ENCODE results near the gene CD247.
A peak's percentile ranks its signal among the peaks of the same experiment; 100 is the strongest.

Gene CD247

DNA sequence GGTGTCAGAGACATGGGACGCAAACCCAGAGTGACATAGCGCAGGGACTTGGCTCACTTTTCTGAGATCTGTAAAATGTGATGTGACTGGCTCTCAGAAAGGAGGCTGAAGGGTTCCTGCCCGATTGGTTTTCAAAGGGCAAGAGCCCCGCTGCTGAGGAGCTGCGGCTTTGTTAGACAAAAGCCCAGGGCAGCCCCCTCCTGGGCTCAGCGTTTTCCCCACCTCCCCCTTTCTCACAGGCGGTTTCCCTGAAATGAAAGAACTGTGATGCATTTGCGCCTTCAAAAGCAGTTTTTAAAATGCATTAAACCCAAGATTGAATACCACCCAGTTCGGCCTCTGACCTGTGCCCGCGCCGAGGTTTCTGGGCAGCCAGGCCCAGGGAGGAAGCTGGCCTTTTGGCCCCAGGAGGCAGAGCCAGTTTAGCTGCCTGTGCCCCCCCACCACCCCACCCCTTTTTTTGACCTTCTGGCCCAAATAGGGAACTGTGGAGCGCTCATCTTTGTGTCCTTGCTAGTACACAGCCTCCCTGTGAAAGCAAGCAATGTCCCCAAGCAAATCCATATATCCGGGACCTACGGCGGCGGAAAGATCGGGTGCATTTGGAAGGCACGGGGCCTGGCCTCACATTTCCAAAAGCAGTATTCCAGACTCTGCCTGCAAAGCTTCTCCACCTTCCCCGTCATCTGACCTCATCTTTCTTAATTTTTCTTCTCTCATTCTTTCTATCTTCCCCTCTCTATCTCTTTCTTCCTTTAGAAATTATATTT, 28.6 kb downstream of the CD247 start:
- DNase-seq (ENCODE audit: low read depth): no peak

DNA sequence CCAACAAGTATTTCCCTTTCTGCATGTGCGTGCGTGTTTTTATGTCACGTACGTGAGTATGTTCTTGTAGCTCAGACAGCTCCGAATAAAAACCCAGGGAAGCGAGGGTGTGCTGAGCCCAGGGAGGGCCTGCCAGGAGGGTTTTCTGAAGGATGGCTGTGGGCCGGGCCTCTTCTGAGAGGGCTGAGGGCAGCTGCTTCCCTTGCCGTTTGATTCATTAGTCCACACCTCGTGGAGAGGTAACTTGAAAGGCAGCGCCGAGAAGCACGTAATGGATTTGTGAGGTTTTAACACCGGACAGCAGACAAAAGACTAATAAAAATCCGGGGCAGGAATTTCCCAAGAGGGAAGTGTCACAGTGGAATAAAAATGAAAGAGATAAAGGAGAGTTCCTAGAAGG, 29.5 kb downstream of the CD247 start:
- DNase-seq (ENCODE audit: low read depth): no peak

DNA sequence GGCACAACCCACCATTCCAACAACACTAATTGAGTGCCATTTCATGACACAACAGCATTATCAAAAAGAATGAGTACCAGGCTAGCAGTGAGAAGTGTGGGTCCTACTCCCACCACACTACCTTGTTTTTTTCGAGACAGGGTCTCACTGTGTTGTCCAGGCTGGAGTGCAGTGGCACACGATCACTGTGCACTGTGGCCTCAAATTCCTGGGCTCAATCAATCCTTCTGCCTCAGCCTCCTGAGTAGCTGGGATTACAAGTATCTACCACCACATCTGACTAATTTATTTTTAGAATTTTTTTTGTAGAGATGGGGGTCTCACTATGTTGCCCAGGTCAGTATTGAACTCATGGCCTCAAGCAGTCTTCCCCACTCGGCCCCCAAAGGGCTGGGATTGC, 30.7 kb downstream of the CD247 start:
- no peak for DNase-seq (ENCODE audit: low read depth)

DNA sequence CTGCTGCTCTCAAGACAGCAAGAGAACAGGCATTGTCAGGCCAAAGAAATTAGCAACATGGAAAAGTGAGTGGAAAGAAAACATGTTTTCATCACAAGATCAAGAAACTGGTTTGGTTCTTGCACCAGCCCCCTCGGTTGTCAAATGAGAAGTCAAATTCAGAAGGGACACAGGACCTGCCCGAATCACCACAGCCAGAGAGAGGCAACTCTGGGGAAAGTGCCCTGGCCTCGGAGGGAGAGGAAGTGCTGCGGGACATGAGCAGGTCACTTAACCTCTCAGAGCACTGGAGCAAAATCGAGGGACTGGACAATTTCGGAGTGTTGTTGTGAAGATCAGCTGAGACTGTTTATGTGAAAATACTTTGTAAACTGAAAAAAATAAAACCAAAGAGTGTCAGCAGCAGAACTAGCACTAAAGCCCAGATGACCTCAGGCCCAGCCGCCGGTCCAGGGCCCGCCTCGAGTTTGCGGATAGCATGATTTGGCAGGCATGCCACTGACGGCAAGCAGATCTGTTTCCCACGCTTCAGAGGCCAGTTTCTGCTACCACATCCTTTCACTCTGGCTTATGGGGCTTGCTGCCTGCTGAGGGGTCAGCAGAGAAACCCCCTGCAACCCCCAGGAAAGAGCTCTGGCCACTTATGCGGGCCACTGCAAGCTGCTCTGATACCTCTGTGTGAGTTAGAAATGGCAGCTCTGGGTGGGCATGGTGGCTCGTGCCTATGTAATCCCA, 32.1 kb downstream of the CD247 start:
- no peak for DNase-seq (ENCODE audit: low read depth)

DNA sequence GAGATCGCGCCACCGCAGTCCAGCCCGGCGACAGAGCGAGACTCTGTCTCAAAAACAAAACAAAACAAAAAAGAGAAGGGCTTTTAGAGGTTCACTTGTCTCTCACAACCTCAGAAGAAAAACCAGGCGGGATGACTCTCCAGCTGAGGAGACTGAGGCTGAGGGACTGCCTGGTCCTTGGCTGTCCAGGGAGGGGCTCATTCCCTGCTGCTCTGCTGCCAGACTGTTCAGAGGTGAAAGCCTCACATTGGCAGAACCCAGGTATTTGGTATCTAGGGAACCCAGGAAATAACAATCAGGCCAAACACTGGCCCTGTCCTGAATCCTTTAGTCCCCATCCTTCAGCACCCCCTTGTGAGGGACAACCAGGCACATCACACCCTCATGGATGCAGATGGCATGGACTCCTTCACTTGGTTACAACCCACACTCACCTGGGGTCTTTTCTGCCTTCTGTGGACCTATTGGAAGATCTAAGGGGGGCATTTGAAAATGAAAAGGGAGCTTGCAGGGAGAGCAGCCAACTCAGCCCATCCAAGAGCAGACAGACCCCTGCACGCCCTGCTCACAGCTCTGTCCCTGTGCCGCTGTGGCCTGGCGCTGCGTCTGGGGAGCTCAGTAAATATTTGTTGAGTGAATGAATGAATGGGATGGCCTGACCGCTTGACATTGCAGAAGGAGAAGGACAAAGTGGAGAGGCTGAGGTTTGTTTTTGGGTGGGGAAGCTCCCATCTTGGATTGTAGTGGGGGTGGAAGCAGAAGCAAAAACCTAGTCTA, 33.4 kb downstream of the CD247 start:
- DNase-seq (ENCODE audit: low read depth): no peak

DNA sequence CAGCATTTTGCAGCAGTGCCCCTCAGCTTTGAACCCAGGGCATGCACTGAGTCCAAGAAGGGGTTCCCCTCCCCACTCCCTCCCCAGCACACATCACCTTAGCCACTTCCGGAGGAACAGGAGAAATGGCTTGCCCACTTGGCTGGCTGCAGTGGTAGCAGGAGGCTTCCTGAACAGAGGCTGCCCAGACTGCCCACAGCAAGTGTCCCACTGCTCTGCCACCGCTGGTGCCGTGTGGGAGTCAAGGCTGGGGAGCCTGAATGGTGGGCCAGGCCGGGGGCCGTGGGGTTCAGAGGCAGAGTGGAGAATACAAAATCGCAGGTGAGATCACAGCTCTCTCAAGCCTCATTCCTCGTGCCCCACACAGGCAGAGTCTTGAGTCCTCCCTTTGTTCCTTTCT, 34.5 kb downstream of the CD247 start:
- no peak for DNase-seq (ENCODE audit: low read depth)

DNA sequence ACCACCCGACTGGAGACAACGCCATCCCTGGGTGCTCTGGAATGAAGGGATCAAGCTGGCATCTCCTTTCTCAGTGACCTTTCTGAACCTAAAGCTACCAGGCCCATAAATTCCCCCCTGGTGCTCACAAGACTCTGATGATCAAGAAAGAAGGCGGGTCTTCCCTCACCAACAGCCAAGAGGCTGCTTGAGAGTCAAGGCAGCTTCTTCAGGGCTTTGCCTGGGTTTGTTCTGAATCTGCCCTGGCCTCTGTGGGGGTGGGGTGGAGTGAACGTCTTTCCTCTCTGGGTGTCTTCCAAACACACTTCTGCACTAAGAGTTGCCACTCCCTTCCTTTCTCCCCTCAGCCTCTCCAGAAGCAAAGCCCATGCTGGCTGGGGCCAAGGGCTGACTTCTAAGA, 36.1 kb downstream of the CD247 start:
- DNase-seq (ENCODE audit: low read depth): no peak

DNA sequence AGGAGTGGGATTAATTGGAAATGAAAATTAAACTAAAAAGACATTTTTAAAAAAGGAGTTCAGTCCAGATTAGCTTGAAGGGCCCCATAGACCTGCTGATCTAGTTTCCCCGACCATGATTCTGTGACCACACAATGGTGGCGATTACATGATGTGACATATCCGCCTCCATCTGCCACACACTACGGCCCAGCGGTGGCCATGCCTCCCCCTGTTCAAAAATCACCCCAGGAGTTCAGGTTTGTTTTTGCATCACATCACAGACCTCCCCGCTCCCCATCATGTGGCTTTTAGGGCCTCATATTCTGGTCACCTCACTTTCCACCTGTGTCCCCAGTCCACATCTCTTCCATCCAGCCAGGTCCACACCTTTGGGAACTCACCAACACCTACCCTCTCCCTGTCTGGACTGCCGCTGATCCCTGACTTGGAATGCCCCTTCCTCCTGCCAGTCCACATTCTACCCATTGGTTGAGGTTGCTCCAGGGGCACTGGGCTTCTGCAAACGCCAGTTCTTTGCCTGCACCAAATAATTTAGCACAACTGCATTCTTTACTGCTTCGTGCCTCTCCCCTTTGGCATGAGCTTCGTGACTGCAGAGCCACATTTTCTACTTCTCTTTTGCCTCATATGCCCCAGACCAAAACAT, 38.9 kb downstream of the CD247 start:
- no peak for DNase-seq (ENCODE audit: low read depth)

DNA sequence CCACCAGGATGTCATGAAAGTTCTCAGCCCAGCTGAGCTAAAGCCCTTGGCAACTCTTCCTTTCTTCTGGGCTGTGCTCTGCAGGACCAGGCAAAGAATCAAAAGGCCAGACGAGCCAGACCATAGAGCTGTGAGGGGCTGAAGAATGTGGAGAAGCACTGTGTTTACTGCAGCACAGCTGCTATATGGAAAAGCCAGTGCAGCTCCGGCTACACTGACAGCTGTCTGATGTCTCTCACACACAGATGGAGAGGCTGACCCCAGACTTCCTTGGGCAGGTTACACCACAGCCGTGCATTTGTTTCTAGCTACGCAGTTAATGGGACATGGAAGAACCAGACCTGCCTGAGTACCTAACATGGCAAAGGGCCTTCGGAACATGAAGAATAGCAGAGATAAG, 40.3 kb downstream of the CD247 start:
- no peak for DNase-seq (ENCODE audit: low read depth)

DNA sequence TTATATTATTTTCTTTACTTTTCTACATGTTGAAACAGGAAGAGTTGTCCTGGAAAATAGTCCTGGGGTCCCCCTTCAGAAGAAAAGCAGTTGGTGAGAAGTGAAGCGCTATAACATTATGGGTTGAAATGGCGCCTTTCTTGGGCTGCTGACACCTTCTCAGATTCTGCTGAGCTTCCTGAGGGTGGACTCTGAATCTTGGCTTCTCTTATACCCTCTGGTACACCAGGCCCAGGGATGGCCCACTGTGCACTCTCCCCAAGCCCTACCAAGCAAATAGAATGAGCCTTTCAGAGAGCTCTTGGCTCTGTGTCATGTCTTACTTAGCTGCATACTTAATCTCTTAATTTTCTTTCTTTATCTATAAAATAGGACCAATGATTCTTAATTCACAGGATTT, 42.3 kb downstream of the CD247 start:
- DNase-seq (ENCODE audit: low read depth): no peak

DNA sequence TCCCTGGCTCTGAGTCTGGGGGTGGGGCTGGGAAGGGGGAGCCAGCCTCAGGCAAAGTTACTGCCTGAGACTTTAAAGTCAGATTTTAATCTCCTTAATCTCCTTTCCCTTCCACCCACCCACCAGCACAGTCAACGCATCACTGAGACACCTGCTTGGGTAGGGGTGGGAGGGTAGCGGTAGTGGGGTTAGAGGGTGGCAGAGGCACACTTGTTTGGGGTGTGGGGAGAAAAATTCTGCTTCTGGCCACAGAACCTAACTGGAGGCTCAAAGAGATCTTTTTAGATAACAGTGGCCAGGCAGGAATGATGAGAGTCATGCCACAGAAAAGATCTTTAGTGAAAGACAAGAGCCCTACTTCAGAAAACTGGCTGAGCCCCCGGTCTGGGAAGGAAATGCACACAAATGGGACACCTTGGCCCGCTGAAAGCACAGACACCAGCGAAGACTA, 44.1 kb downstream of the CD247 start:
- peak; percentile 29 for DNase-seq (ENCODE audit: low read depth)

DNA sequence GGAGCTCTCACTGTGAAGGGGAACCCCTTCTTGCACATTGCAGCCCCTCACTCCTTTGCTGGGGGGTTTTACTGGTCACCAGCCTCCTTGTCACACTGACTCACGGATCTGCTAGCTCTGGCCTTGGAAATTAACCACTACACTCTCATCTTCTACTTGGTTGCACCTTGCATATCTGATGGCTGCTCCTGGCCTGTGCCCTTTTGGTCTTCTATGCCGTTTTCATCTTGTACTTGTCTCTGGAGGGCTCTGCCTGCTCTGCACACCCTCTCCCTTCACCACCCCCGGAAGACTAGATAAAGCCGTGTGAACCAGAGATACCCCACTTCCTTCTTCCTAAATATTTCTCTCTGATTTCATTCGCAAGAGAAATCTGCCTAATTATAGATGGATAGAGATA, 44.6 kb downstream of the CD247 start:
- no peak for DNase-seq (ENCODE audit: low read depth)

DNA sequence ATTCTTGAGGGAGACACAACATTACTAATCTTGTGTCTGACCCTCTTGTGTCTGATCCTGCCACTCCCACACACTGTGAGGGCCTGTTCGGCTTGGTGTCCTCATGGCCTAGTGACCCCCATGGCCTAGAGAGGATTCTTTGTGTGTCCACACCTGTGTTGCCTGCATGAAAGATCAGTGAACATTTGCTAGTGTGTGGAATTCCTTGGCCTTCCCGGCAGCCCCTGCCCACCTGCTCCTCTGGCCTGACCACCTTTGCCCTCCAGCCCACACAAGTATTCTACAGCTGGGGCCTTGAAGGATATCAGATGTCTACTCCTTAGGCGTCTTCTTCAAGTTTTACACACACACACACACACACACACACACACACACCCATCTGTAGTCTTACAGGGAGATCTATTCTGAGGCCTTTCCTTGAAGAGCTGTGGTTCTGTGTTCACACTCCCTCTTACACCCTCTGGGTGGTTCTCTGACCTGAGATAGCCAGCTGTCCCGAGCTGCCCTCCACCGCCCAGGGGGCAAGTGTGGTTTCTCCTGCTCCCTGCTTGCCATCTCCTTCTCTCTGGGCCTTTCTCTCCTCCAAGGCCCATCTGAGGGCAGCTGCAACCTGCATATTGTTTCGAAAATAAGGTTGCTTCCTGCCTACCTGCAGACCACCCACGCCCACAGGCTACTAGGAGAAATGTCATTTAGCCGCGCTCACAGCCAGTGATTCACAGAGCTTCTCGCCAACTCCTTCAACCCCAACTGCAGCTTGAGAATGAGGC, 45.4 kb downstream of the CD247 start:
- no peak for DNase-seq (ENCODE audit: low read depth)

DNA sequence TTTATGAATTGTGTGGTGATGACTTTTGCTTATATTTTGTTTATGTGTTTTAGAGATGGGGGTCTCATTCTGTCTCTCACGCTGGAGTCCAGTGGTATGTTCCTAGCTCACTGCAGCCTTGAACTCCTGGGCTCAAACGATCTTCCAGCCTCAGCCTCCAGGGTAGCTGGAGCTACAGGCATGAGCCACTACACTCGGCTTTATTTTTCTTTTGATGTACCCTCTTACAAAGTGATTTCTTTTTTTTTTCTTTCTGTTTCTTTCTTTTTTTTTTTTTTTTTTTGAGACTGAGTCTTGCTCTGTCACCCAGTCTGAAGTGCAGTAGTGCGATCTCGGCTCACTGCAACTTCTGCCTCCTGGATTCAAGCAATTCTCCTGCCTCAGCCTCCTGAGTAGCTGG, 46.8 kb downstream of the CD247 start:
- DNase-seq (ENCODE audit: low read depth): no peak

DNA sequence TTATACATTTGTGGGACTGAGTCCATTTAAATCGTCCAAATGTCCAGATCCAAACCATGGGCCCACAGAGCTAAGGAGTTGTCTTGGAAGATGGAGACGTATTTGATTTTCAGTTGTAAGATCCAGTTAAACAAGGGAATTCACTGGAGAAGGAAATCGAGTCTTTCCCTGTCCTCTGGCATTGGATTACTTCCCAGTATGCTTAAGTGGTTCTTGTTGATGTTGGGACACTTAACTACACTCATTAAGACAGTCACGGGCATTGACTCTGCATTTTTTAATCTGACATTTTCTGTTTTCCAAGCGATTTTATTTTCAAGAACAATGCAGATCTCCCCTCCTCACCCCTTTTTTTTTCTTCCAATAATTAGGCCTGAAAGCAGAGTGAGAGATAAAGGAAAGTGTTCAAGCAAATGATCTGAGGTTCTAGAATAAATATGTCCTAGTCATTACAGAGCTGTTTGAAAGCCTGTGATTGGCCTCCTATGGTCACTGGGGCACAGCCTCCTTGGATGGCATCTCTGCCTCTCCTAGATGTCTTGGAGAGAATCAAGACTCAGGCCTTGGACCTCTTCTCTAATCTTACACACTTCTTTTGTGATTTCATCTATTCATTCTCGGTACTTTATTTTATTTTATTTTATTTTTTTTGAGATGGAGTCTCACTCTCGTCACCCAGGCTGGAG, 48.9 kb downstream of the CD247 start:
- no peak for DNase-seq (ENCODE audit: low read depth)

DNA sequence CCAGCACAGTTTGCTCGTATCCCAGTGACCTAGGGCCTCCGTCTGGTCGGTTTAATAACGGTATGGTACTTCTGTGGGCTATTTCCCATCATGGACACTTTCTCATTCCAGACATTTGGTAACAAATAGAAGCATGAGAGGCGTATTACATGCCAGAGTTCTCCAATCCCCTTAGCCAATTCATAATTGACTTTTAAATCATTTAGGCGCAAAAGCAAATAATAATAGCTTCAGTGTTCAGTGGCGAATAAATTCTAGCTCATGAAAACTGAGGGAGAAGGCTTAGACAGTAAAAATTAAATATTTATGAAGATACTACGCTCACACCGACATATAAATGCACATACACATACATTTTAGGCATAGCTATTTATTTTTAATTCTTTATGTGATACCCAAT, 50.6 kb downstream of the CD247 start:
- DNase-seq (ENCODE audit: low read depth): no peak

DNA sequence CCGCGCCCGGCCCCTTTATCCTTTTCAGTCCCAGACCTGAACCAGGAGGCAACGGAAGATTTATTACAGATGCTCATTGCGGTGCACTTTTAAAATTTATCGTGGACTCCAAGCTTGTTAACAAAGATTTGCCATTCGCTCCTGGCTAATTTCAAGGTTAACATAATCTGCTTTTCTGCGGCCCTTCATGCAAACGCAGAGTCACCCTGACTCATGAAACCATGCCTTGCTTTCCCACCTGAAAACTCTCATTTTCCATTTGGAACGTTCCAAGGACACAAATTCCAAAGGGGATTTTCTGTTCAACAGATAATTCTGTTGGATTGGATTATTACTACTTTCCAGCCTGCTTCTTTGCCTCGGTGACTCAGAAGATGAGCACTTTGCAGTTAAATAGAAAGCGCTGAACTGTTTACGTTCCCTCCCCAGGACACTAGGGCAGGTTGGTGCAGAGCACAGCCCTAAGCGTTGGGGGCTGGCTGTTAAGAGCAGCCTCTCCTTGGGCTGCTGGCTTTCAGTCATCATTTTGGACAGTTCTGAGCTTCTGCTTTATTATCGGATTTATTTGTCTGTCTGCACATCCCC, 51.1 kb downstream of the CD247 start:
- no peak for DNase-seq (ENCODE audit: low read depth)

DNA sequence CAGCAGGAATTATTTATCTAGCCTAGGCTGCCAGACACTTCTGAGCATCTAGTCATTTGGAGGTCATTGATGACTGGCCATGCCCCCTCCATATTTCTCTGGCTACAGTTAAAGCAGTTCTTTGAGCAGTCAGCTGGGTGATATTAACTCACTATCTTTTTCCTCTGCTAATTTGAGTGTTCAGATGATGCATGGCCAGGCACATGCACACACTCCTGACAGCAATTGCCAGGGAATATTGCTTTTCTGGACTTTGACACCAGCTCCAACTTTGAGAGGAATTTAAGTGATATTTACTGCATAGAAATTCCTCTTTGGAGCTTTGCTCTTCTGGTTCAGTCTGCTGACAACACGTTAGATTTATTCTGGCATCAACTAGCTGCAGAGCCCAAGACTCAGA, 52.6 kb downstream of the CD247 start:
- no peak for DNase-seq (ENCODE audit: low read depth)

DNA sequence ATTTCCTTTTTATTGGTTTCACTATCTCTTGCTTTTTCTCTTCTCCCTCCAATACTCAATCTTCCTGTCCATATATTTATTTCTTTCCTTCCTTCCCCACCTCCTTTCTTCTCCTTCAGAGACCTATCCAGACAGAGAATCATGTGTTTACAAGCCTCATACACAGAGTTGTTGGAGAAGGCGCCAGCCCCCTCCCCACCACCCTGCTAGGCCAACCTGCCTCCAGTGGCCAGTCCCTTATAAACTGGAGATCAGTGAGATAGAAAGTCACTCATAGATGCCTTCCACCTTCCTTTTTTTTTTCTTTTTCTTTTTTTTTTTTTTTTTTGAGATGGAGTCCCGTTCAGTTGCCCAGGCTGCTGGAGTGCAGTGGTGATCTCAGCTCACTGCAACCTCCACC, 53.3 kb downstream of the CD247 start:
- no peak for DNase-seq (ENCODE audit: low read depth)

DNA sequence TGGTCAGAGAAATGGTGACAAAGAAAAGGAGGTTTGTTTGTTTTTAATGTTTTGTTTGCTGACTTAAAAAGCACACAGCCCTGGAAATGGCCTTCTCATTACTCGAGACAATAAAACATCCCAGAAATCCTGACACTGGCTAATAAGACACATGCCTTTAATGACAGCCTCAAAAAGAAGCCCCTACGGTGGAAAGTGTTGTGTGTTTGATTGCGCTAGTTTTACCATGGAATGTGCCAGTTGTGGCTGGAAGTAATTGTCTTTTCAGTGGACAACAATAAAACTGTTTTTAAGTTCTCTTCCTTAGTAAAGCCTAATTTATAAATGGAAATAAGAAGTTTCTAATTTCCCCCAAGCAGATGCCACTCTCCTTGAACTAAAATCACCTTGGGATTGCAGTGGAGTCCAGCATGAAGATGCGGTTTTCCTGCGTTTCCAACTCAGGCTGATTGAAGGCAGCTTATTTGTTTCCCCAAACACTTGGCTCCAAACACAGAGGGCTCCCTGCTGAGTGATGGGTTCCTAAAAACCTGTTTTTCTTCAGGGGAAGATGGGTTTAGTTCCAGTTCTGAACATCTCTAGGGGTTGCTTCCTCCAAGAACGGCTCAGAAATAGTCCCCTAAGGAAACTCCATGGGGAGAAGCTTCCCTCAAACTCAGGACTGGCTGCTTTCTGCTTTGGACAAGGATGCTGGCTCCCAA, 54.3 kb downstream of the CD247 start:
- no peak for DNase-seq (ENCODE audit: low read depth)

Measured in activated T-helper 9 cell treated with anti-CD3 and anti-CD28 coated beads, Interleukin-2, amount 50 U/mL, for 16 hours (primary cell).